IPS DF 4.7 (cell line): ENCODE data around the gene MINK1.
A peak's percentile ranks its signal among the peaks of the same experiment; 100 is the strongest.
"Not testable (repeated sequence)": the region's sequence is repeated elsewhere in the genome, so short reads cannot be mapped to it uniquely, and the experiment has no call there.

ENCODE experiments used
- DNase-seq: peaks from one replicate; pipeline ENCODE4 v3.0.0-alpha.2; 2013; ENCODE audit warnings: low spot score; ENCODE audit errors: extremely low read depth

The MINK1 gene

DNA sequence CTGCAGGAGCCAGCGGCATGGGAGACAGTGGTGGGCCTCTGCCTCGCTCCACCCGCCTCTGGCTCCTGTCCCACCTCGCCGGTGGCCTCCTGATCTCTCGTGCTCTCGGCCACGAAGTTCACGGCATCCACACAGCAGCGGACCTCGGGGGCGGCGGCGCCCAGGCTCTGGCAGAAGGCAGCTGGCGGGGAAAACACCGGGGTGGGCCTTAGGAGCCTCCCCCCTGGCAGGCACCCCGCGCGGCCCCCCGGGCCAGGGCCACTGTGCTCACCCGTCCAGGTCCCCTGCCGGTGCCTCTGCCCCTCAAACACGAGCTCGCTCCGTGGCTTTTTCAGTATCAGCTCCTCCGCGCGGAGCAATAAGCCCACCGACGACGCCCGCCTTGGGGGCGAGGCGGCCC, 65.8 kb downstream of the MINK1 start:
- no peak for DNase-seq

DNA sequence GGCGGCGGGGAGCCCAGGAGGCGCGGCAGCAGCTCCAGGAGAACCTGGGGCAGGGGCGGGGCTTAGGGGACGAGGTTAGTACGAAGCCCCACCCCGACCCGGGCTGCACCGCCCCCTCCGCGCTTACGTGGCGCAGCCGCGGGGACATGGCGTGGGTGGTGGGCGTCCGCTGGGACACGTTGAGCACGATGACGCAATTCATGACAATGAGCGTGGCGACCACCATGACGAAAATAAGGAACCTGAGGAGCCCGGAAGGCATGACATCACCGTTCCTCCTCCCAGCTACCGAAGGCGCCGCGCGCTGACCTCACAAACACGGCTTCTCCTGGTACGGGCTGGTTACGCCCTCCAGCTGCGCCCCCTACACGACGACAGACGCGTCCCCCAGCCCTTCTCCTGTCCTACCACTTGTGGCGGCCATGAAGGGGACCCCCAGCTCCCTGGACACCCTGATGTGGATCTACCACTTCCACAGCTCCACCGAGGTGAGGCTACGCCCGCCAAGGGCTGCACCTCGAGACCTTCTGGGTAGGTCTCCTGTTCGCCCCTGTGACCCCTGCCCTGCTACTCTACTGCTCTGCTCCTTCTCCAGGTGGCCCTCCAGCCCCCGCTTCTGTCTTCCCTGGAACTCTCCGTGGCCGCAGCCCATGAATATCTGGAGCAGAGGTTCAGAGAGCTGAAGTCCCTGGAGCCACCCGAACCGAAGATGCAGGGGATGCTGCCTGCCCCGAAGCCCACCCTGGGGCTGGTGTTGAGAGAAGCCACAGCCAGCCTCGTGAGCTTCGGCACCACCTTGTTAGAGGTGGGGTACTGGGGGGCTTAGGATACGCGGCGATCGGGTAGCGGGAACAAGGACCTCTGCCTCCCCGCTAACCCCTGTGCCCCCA, 66.4 kb downstream of the MINK1 start, which contains the start of gene C17orf107:
C17orf107 (plus strand) TSS at position 196 of the 890 bp plus-strand sequence; CDS start at position 423, 227 bp downstream.
- DNase-seq: no peak

DNA sequence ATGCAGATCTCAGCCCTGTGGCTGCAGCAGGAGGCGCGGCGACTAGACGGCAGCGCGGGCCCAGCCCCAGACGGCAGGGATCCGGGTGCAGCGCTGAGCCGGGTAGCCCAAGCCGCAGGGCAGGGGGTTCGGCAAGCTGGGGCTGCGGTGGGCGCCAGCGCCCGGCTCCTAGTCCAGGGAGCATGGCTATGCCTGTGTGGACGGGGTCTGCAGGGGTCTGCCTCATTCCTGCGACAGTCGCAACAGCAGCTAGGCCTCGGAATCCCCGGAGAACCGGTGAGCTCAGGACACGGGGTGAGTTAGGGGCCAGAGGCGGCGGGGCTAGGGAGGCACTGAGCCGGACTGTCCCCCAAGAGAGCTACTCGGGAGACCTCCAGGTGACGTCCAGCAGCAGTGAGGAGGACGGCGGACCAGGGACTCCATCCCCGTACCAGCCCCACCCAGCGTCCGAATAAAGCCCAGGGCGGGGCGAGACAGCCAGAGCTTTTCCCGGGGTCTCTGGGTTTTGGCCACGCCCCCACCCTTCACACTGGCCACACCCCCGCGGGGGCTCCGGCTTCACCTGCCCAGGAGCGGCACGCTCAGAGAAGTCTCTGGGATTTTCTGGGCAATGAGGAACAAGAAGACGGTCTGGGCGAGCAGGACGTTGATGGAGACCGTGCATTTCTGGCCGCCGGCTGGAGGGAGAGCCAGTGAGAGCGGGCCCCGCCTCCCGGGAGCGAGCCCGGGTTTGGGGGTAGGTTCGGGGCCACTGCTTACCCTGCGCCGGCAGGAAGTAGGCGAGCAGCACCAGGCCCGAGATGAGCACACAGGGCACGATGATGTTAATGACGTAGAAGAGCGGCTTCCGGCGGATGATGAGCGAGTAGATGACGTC, 67.3 kb downstream of the MINK1 start:
- no peak for DNase-seq

DNA sequence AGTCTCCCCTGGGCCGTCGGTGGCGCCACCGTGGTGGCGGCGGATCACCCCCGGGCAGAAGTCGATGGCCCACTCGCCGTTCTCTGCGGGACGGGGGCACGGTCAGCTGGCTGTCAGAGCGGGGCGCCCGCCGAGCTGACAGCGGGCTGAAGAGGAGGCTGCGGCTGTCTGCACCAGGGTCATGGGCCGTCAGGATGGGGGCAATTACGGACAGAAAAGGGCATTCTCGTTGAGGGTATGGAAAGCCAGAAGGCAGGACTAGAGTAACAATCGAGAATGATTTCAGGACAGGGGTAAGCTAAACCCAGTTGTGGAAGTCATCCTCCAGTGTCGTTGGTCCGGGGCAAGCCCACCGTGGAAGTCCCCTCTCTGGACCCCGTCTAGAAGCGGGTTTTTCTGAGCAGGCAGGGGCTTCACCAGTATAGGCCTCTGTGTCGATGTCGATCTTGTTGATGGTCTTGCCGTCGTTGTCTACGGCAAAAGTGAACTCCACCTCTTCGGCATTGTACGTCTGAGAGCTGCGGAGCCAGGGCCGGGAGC, 68.0 kb downstream of the MINK1 start:
- DNase-seq: no peak

DNA sequence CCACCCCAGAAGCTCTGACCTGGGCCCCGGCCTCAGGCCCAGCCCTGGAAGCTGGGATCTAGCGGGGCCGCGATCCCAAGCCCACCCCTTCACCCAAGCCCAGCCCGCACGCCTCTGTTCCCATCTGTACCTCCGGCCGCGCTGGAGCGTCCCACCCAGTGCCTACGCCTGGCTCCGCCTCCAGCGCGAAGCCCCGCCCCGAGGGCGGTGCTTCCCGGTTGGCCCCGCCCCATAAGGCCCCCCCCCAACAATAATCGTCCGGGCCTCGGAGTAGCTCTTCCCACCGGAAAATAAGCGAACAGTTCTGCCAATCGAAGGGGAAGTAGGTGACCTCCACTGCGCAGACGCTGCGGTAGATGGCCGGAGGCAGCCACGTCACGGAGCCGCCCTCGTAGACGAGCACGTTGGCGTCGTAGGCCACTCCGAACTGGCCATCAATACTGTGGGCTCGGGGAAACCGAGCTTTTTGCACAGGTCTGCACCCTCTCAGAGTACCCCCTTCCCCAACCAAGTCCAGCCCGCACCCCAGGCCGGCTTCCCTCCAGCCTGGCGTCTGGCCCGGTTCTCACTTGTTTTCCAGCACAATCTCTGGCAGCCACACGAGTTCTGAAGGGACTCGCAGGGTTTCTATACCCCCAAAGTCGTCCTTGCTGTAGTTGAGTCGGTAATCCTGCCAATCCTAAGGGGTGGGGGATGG, 68.7 kb downstream of the MINK1 start:
- no peak for DNase-seq

DNA sequence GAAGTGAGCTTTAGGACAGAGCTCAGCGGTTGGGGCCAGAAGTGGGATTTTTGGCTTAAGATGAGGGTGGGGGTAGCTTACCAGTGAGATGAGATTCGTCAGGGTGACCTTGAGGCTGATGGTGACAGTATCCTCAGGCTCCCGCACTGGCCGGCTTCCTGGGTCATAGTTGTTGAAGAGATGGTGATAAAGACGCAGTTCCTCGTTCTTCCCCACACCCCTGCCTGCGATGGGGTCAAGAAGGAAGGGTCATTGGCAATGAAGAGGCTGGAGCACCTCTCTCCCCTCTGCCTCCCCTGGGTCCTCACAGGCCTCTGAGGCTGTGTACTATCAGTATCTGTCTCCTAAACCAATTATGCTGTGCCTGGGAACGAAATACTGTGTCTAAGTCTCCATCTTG, 69.4 kb downstream of the MINK1 start:
- DNase-seq: no peak

DNA sequence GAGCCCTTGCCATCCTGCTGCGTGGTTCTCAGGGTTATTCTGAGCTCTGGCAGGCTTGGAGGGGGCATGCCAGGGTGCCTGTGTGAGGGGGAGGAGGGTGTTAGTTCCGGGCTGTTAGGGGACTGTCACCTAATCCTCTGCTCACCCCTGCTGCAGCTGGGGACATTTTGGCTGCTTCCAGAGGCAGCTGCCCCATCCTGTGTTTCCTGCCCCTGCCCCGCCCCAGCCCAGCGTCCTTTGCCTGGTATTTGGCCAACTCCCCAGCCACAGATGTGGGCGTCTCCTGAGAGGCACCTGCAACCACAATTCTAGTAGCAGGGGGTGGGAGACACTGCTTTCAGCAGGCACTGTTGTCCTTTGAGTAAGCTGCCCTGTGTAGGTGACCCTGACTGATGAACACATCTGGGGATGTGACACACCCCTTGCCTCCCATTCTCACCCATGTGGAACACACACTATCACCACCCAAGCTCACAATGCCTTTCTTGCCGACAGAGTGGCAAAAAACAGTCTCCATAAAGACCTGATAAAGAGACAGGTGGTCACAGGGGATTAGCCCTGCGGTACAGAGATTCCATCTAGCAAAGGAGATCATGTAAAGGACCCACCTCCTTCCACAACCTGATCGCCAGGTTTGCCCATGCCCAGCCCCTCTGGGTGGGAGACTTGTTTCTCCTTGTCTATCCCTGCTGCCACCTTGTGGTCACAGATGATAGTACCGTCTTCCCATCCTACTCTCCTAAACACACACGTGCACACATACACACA, 70.1 kb downstream of the MINK1 start, which contains the start of gene CHRNE:
CHRNE (minus strand) TSS at position 48 of the 768 bp plus-strand sequence; CDS start at position 13, 35 bp downstream.
- peak; percentile 90 for DNase-seq

DNA sequence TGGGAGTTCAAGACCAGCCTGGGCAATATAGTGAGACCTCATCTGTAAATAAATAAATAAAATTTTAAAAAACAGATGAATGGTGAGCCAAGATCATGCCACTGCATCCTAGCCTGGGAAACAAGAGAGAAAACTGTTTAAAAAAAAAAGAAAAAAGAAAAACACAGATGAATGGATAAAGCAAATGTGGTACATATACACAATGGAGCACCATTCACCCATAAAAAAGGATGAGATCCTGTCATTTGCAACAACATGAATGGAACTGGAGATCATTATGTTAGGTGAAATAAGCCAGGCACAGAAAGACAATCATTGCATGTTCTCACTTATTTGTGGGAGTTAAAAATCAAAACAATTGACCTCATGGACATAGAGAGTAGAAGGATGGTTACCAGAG, 73.5 kb downstream of the MINK1 start:
- not testable (repeated sequence) for DNase-seq

DNA sequence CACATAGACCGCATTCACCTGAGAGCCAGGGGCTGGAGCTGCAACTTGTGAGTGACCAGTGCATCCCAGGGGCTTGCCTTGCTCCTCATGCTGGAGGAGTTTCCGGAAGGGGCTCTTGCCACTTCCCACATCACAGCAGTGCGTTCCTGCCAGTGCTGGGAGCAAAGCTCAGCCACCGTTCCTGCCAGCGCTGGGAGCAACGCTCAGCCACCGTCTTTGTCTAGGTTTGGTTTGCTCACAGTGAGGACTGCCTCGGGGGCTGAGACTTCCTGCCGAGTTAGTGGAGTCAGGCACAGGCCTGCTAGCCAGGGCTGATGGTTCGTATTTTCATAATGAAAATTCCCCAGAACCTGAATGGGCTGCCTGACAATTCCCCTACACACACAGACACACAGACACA, 75.2 kb downstream of the MINK1 start:
- no peak for DNase-seq

DNA sequence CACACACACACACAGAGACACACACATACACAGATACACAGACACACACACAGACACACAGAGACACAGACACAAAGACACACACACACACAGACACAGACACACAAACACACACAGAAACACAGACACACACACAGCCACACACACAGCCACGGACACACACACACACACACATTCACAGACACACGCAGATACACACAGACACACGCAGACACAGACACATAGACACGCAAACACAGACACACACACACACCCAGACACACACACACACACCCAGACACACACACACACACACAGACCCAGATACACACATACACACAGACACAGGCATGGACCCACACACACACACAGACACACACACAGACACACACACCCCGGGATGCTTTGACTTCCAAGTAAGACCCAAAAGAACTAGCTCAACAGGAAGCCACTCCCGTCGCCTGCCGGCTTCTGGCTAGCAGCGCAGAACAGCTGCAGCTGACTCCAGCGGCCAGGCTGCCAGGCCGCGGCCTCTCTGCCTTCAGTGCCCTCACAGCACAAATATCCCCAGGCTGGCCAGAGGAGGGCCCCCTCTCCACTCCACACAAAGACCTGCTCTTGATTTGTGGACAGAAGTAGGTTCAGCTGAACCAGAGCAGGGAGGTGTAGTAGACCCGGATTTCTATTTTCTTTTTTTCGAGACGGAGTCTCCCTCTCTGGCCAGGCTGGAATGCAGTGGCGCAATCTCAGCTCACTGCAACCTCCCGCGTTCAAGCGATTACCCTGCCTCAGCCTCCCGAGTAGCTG, 75.8 kb downstream of the MINK1 start:
- peak; percentile 66 for DNase-seq

DNA sequence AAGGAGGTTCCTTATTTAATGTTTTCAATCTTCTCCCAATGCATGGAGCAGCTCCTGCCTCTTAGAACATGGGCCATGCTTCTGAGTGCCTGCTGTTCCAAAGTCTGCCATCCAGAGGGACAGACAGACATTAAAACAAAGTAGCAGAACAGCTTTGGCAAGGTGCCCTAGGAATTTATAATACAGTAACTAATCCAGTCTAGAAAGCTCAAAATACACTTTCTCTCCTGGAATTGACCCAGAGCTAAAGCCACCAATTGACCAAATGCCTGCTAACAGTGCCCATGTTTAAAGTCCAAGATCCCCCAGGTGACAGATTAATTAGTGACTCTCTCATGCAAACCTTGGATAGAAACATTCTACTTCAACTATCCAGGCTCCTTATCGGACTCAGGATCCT, 80.9 kb downstream of the MINK1 start:
- no peak for DNase-seq

DNA sequence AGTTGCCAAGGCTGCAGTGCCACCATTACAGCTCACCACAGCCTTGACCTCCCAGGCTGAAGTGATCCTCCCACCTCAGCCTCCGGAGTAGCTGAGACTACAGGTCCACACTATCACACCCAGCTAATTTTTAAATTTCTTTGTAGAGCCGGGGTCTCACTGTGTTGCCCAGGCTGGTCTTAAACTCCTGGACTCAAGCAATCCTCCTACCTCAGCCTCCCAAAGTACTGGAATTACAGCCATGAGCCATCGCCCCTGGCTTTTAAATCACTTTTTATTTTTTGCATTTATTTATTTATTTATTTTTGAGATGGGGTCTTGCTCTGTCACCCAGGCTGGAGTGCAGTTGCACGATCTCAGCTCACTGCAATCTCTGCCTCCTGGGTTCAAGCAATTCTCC, 81.4 kb downstream of the MINK1 start:
- DNase-seq: not testable (repeated sequence)

DNA sequence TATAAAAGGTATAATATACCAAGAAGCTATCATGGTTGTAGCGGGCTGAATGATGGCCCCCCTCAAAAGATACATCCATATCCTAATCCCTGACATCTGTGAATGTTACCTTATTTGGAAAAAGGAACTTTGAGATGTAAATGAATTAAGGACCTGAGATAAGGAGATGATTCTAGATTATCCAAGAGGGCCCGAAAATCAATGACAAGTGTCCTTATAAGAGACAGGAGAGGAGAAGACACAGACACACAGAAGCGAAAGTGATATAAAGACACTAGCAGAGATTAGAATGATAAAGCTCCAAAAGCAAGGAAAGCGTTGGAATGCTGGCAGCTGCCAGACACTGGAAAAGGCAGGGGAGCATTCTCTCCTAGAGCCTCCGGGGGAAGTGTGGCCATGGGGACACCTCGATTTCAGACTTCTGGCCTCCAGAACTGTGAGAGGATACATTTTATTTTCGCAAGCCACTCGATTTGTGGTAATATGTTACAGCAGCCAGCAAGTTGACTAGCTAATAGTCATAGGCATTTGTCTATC, 86.4 kb downstream of the MINK1 start:
- DNase-seq: no peak

DNA sequence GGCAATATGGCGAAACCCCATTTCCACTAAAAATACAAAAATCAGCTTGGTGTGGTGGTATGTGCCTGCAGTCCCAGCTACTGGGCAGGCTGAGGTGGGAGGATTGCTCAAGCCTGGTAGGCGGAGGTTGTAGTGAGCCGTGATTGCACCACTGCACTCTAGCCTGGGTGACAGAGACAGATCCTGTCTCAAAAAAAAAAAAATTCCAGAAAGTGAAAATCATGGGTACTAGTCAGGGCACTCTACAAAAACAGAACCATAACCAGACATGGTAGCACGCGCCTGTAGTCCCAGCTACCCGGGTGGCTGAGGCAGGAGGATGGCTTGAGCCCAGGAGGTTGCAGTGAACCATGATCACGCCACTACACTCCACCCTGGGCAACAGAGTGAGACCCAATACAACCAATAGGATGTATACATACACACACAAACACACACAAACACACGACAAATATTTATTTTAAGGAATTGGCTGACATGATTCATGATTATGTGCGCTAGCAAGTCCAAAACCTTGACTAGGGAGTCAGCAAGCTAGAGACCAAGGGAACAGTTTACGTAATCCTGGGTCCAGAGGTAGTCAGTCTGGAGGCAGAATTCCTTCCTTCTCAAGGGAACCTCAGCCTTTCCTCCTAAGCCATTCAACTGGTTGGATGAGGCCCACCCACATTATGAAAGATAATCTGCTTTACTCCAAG, 87.4 kb downstream of the MINK1 start:
- no peak for DNase-seq

DNA sequence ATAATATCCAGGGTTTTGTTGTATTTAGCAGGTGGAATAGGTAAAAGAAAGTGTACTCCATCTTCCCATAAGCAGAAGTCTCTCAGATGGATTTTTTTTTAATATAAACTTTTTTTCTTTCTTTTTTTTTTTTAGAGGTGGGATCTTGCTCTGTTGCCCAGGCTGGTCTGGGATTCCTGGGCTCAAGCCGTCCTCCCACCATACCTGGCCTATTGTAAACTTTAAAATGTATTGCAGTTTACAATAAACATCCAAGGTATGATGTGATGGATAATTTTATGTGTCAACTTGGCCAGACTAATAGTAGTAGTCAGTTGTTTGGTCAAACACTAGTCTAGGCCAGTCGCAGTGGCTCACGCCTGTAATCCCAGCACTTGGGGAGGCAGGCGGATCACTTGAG, 88.2 kb downstream of the MINK1 start:
- DNase-seq: no peak

DNA sequence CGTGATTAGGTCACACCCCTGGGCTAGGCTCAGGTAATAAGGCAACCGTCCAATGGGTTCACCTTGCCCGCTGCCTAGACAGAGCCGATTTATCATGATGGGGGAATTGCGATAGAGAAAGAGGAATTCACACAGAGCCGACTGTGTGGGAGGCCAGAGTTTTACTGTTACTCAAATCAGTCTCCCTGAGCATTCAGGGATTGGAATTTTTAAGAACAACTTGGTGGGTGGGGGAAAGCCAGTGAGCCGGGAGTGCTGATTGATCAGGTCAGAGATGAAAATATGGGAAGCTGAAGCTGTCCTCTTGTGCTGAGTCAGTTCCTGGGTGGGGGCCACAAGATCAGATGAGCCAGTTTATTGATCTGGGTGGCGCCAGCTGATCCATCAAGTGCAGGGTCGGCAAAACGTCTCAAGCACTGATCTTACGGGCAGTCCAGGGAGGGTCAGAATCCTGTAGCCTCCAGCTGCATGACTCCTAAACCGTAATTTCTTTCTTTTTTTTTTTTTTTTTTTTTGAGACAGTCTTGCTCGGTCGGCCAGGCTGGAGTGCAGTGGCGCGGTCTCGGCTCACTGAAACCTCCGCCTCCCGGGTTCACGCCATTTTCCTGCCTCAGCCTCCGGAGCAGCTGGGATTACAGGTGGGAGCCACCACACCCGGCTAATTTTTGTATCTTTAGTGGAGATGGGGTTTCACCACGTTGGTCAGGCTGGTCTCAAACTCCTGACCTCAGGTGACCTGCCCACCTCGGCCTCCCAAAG, 93.6 kb downstream of the MINK1 start:
- DNase-seq: not testable (repeated sequence)

DNA sequence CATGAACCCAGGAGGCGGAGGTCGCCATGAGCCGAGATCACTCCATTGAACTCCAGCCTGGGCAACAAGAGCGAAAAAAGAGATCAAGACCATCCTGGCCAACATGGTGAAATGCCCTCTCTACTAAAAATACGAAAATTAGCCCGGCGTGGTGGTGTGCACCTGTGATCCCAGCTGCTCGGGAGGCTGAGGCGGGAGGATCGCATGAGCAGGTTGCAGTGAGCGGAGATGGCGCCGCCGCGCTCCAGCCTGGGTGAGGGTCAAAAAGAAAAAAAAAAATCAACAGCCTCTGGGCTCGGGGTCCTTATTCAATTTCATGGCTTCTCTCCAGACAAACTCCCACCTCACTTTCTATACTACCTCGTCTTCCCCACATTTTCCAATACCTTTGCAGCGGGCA, 95.7 kb downstream of the MINK1 start:
- DNase-seq: no peak

DNA sequence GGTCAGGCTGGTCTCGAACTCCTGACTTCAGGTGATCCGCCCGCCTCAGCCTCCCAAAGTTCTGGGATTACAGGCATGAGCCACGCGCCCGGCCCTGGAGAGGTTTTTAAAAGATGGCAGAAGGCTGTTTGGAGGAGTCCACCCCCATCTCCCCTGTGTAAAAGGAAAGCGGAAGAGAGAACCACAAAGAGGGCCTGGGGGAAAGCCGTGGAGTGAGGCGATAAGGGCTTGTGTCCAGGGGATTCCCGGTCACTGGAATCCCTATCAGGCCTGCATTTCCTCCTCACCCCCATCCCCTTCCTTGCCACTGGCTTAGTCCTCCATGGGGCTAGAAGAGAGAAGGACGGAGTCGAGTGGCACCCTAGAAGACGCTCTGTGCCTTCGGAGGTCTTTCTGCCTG, 98.8 kb downstream of the MINK1 start, which contains the start of gene GP1BA:
GP1BA (plus strand) TSS at position 315 of the 400 bp plus-strand sequence. CDS start 328 bp downstream, outside the sequence.
- DNase-seq: no peak
